HT-29 (cell line): ENCODE measurements around the gene TBC1D21. TPM values are rescaled to one million over a fixed set of nuclear protein-coding genes. Genes with fewer than 3 reads are reported as not detected.

Experiments
- DNase-seq: peaks from one replicate; pipeline ENCODE4 v3.0.0-alpha.2; 2015; ENCODE audit warnings: low spot score
- total RNA-seq: library from RNA; depleted of rRNA; stranded (reverse); fragments of >200 nt; shearing (Covaris generic); gene quantifications from 2 replicates; pipeline ENCODE4 v1.2.3, GENCODE V29; 2014

Gene TBC1D21
- total RNA-seq, 1 experiment from 2014 or later = not detected

DNA sequence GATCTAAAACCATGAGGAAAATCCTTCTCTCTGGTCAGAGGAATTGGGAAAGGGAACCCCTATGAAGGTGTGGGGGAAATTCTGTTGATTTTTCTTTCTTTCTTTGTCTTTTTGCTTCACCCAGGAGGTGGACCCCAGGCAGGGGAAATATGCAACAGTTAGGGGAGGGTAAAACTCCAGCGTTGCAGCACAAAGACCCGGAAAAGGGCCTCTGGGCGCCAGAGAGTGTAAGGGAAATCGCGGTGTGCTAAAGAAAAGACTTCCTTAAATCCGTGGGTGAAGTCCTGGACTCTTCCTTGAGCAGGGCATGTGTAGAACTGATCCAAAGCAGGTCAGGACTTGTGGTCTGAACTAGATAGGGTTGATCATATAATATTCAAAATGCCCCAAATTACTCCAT, 11.1 kb upstream of the TBC1D21 start:
- DNase-seq = no peak

DNA sequence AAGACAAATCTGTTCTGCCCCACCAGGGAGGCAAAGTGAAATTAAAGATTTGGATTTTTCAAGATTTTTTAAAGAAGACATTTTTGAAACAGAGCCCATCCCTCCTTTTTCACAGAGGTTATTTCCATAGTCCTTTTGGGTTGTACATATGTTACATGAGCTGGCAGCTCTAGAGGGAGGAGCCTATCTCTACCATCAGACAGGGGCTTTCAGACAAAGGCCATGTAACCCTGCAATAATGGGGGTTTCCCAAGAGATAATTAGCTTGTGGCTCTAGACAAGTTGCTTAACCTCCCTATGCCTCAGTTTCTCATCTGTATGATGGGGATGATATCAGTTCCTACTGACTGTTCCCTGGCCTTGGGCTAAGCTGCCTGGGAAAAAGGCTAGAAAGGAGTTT, 8.0 kb upstream of the TBC1D21 start:
- DNase-seq = no peak

DNA sequence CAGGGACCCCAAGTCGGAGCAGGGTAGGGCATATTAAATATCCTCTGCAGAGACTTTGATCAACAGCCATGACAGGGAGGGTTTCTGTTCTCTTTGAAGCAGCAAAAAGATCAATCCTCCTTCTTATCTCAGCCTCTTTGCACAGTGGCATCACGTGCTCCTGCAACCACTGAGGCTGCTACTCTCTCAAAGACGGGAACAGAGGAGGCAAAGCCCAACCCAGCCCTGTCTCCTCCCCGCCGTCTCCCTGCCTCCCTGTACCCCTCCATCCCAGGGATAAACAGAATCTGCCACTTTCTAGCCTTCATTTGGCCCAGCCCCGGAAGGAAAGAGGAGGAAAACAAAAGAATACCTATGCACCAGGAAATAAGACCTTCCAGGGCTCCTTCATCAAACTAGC, 7.5 kb upstream of the TBC1D21 start:
- DNase-seq = no peak

GRCh38 chr15:73866481-73866880, 6.9 kb upstream of the TBC1D21 start:
- DNase-seq = no peak

DNA sequence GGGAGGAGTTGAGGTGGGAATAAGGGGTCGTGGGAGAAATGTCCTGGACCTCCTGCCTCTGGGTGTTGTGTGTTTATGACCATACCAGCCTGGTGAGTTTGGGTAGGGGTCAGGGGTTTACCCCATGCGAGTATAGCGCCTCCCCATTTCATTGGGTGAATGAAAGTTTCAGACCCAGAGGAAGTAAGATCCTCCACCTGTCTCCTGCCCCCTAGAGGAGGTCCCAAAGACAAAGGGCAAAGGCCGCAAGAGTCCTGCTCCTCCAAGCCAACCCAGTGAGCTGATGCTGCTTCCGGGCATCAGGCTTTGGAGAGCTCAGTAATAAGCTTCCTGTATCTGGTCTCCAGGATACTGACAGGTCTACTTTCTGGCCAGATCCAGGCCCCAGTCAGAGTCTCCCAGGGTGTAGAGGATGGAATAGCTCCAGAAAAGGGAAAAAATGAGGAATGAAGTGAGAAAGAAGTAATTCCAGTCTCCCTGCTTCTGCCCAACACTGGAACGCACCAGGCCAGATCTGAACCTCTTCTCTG, 6.4 kb upstream of the TBC1D21 start:
- no peak for DNase-seq

- no peak for DNase-seq
These were observed 5.9 kb upstream of the TBC1D21 start for GRCh38 chr15:73867426-73867825.

GRCh38 chr15:73867956-73868355, 5.4 kb upstream of the TBC1D21 start:
- DNase-seq = no peak

- DNase-seq = no peak
These were observed 4.0 kb upstream of the TBC1D21 start for GRCh38 chr15:73869216-73869995.

DNA sequence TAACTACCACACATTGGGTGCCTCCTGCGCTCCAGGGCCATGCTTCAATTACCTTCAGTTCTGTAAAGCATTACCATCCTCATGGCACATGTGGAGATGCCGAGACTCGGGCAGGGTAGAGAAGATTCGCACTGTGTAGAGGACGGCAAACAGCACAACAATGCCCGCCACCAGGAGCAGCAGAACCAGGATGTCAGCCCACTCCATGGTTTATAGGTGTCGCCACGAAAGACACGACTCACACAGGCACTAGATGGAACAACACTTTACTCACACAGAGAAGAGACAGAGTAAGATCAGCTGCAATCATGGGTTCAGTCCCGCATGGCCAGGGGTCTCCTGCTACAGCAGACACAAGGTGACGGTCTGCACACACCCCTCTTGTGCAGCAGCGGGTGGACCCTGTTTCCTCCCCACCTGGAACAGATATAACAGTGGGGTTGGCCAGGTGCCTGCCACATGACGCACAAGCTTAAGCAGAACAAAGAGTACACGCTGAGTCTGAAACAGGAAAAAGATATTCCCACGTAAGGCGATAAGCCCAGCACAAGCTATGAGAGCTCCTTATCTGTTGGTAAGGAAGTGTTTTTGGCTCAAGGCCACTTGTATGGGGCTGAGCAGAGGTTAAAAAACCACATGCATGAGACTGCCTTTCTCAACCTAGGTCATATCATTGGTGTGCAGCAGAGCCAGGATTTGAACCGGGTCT, 2.5 kb upstream of the TBC1D21 start:
- DNase-seq = peak; percentile 25

- DNase-seq = no peak
These were observed 1.0 kb upstream of the TBC1D21 start for GRCh38 chr15:73872346-73872745.

GRCh38 chr15:73873889-73874511, 636 bp downstream of the TBC1D21 start:
- DNase-seq = peak; percentile 87

DNA sequence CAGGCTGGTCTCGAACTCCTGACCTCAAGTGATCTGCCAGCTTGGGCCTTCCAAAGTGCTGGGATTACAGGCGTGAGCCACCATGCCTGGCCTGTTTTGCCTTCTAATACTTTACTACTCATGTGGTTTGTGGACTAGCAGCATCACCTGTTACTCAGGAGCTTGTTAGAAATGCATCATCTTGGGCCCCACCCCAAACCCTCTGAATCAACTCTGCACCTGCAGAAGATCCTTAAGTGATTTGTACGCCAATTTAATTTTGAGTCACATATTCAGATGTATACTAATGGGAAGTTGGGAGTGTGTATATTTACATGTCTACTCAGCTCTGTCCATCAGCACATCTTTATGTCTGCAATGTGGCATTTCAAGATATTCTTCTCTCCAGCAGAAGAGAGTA, 6.1 kb downstream of the TBC1D21 start:
- no peak for DNase-seq

DNA sequence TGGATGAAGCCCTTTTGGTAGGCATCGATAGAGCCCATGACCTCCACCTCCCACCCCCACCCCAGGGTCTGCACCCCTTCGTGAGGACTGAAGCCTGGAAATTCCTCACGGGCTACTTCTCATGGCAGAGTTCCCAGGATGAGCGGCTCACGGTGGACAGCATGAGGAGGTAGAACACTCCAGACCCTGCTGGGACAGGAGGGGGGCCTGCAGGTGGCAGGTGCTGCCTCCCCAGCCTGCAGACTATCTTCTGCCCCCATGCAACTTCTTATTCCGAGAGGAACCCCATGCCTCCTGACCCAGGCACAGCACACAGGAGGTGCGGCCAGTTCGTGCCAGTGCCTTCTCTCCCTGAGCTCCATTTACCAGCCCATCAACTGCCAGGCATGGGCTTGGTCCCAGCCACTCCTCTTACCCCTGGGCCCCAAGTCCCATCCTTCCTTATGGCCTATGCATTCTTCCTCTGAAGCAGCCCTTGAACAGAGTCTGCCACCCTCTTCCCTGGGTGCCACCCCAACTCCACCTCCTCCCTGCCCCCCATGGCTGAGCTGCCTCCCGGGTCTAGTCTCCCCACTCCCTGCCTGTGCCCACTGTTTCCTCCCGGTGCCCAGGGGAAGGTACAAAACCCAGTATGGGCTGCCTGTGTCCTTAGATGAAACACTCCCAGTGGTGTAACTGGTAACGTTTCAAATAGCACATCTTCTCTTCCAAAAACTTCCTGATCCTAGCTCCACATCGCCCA, 8.4 kb downstream of the TBC1D21 start:
- DNase-seq = no peak

- no peak for DNase-seq
These were observed 9.5 kb downstream of the TBC1D21 start for GRCh38 chr15:73882761-73883419.

GRCh38 chr15:73884159-73884558, 10.8 kb downstream of the TBC1D21 start:
- DNase-seq = no peak

DNA sequence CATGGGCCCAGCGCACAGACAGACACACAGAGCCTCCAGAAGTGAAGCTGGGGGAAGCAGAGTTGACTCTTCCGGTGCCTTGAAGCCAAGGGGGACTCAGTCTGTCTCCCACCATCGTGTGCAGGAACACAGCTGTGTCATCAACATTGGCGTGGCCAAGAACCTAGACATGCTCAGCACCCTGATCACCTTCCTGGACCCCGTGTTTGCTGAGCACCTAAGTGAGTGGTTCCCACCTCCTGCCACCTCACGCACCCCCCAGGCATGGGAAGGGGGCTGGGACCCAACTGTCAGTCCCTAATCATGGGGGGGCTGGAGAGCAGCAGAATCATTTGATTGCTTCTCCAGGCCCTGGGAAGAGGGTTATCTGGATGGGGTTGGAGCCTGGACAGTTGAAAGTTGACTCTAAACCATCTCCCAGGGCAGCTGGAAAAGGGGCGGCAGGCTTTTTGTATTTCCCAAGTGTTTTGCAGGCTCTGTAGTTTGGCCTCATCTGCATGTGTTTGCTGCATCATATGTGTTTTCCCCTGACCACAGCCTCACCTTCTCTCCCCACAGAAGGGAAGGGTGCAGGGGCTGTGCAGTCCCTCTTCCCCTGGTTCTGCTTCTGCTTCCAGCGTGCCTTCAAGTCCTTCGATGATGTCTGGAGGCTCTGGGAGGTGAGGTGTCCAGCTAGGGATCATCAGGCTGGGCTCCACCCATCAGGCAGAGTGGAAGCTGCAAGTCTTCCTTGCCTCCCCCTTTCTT, 12.8 kb downstream of the TBC1D21 start:
- no peak for DNase-seq

- no peak for DNase-seq
These were observed 13.5 kb downstream of the TBC1D21 start for GRCh38 chr15:73886717-73887345.

- no peak for DNase-seq
These were observed 14.1 kb downstream of the TBC1D21 start for GRCh38 chr15:73887481-73887880.

- no peak for DNase-seq
These were observed 15.1 kb downstream of the TBC1D21 start for GRCh38 chr15:73888224-73889041.
